WTC11 (cell line): ENCODE data around the gene CGRRF1. TPM values are rescaled to one million over a fixed set of nuclear protein-coding genes. Genes with fewer than 3 reads are reported as not detected.

ENCODE experiments used
- ATAC-seq: fragments of 200-7000 bp; cut with Tn5 transposase; 2 replicates; pipeline ENCODE4 v1.10.0; 2021; ENCODE audit warnings: mild to moderate bottlenecking, moderate library complexity
- CTCF ChIA-PET: fragments of 300-600 bp; sonication (Branson Sonifier 250); formaldehyde crosslinking; loops from one replicate; lab custom pipeline; 2021; ENCODE audit warnings: antibody characterized with exemption; lab: Charles Lee
- POLR2A ChIA-PET: fragments of 350-600 bp; sonication (Branson Sonifier 250); formaldehyde crosslinking; loops from one replicate; lab custom pipeline; 2021; ENCODE audit warnings: antibody characterized with exemption; lab: Charles Lee
- DNase-seq: peaks from one replicate; pipeline ENCODE4 v3.0.0; 2021; ENCODE audit warnings: low spot score
- H3K27ac Mint-ChIP-seq: 2 replicates; pipeline ENCODE4 v1.8.0; 2021; ENCODE audit warnings: mixed read lengths
- H3K27me3 Mint-ChIP-seq: 2 replicates; pipeline ENCODE4 v1.8.0; 2021; ENCODE audit warnings: low read depth, mild to moderate bottlenecking, moderate library complexity, mixed read lengths
- H3K36me3 Mint-ChIP-seq: 2 replicates; pipeline ENCODE4 v1.8.0; 2021; ENCODE audit warnings: mixed read lengths
- H3K4me1 Mint-ChIP-seq: 2 replicates; pipeline ENCODE4 v1.8.0; 2022; ENCODE audit warnings: mixed read lengths
- H3K4me3 Mint-ChIP-seq: 2 replicates; pipeline ENCODE4 v1.8.0; 2021; ENCODE audit warnings: mild to moderate bottlenecking, moderate library complexity, mixed read lengths
- H3K9me3 Mint-ChIP-seq: 2 replicates; pipeline ENCODE4 v1.8.0; 2021; ENCODE audit warnings: mixed read lengths
- CREM ChIP-seq: sonication (generic); formaldehyde crosslinking; IDR thresholded peaks from 2 replicates; pipeline ENCODE4 v1.8.1; 2022; ENCODE audit warnings: mild to moderate bottlenecking, missing genetic modification reagents, moderate library complexity
- E2F4 ChIP-seq: sonication (generic); formaldehyde crosslinking; IDR thresholded peaks from 2 replicates; pipeline ENCODE4 v1.8.1; 2022; ENCODE audit warnings: low read depth, mild to moderate bottlenecking, moderate library complexity, missing genetic modification reagents, borderline replicate concordance
- E2F5 ChIP-seq: sonication (generic); formaldehyde crosslinking; IDR thresholded peaks from 2 replicates; pipeline ENCODE4 v1.8.1; 2022; ENCODE audit warnings: mild to moderate bottlenecking, moderate library complexity, missing genetic modification reagents
- FOXK1 ChIP-seq: sonication (generic); formaldehyde crosslinking; IDR thresholded peaks from 2 replicates; pipeline ENCODE4 v1.8.0; 2022; ENCODE audit warnings: mild to moderate bottlenecking, moderate library complexity, missing genetic modification reagents
- FOXP1 ChIP-seq: sonication (generic); formaldehyde crosslinking; IDR thresholded peaks from 2 replicates; pipeline ENCODE4 v1.8.0; 2022; ENCODE audit warnings: missing genetic modification reagents, mild to moderate bottlenecking, moderate library complexity, borderline replicate concordance
- GABPB1 ChIP-seq: sonication (generic); formaldehyde crosslinking; IDR thresholded peaks from 2 replicates; pipeline ENCODE4 v1.8.1; 2023; ENCODE audit warnings: mild to moderate bottlenecking, missing genetic modification reagents
- JUN ChIP-seq: sonication (generic); formaldehyde crosslinking; IDR thresholded peaks from 2 replicates; pipeline ENCODE4 v1.8.0; 2023; ENCODE audit warnings: mild to moderate bottlenecking, missing genetic modification reagents
- KAT7 ChIP-seq: sonication (generic); formaldehyde crosslinking; IDR thresholded peaks from 2 replicates; pipeline ENCODE4 v1.8.1; 2023; ENCODE audit warnings: missing genetic modification reagents, mild to moderate bottlenecking, borderline replicate concordance
- MXD4 ChIP-seq: fragments of 250-450 bp; sonication (Bioruptor Pico); IDR thresholded peaks from 2 replicates; pipeline ENCODE4 v1.8.0; 2021; ENCODE audit warnings: mild to moderate bottlenecking, moderate library complexity, borderline replicate concordance
- NFATC4 ChIP-seq: fragments of 250-450 bp; sonication (Bioruptor Pico); IDR thresholded peaks from 2 replicates; pipeline ENCODE4 v1.9.0; 2021; ENCODE audit warnings: mild to moderate bottlenecking
- NFYB ChIP-seq: sonication (generic); formaldehyde crosslinking; conservative IDR thresholded peaks from 2 replicates; pipeline ENCODE4 v1.8.0; 2022; ENCODE audit warnings: low read depth, missing genetic modification reagents
- NR3C1 ChIP-seq: sonication (generic); formaldehyde crosslinking; conservative IDR thresholded peaks from 2 replicates; pipeline ENCODE4 v1.8.1; 2023; ENCODE audit warnings: low read depth, mild to moderate bottlenecking, missing genetic modification reagents
- PREB ChIP-seq: sonication (generic); formaldehyde crosslinking; IDR thresholded peaks from 2 replicates; pipeline ENCODE4 v1.8.1; 2022; ENCODE audit warnings: mild to moderate bottlenecking, missing genetic modification reagents, moderate library complexity, borderline replicate concordance
- PRRX2 ChIP-seq: fragments of 250-450 bp; sonication (Bioruptor Pico); IDR thresholded peaks from 2 replicates; pipeline ENCODE4 v1.8.0; 2021; ENCODE audit warnings: mild to moderate bottlenecking
- RELA ChIP-seq: sonication (generic); formaldehyde crosslinking; IDR thresholded peaks from 2 replicates; pipeline ENCODE4 v1.8.1; 2022; ENCODE audit warnings: missing genetic modification reagents, mild to moderate bottlenecking, borderline replicate concordance
- SMAD3 ChIP-seq: sonication (generic); formaldehyde crosslinking; IDR thresholded peaks from 2 replicates; pipeline ENCODE4 v1.8.0; 2022; ENCODE audit warnings: missing genetic modification reagents, mild to moderate bottlenecking, borderline replicate concordance
- USF1 ChIP-seq: sonication (generic); formaldehyde crosslinking; IDR thresholded peaks from 2 replicates; pipeline ENCODE4 v1.8.0; 2022; ENCODE audit warnings: mild to moderate bottlenecking, missing genetic modification reagents
- ZNF512 ChIP-seq: sonication (generic); formaldehyde crosslinking; IDR thresholded peaks from 2 replicates; pipeline ENCODE4 v1.8.1; 2022; ENCODE audit warnings: missing genetic modification reagents, borderline replicate concordance
- ZSCAN18 ChIP-seq: fragments of 250-450 bp; sonication (Bioruptor Pico); IDR thresholded peaks from 2 replicates; pipeline ENCODE4 v2.1.2; 2022; ENCODE audit warnings: mild to moderate bottlenecking, moderate library complexity
- total RNA-seq: library from RNA; stranded (reverse); gene quantifications from 3 replicates; pipeline ENCODE4 v1.2.3, GENCODE V29; 2021
- TF ChIP-seq, protein P1 (sequence below): fragments of 200-600 bp; IDR thresholded peaks from 2 replicates; pipeline ENCODE4 v1.8.0; 2022; ENCODE audit warnings: antibody characterized with exemption
- TF ChIP-seq, protein P2 (sequence below): sonication (generic); formaldehyde crosslinking; conservative IDR thresholded peaks from 2 replicates; pipeline ENCODE4 v1.8.1; 2022; ENCODE audit warnings: mild to moderate bottlenecking, missing genetic modification reagents
- TF ChIP-seq, protein P3 (sequence below): fragments of 250-450 bp; sonication (Bioruptor Pico); IDR thresholded peaks from 2 replicates; pipeline ENCODE4 v1.9.0; 2021; ENCODE audit warnings: mild to moderate bottlenecking
- TF ChIP-seq, protein P4 (sequence below): sonication (generic); formaldehyde crosslinking; IDR thresholded peaks from 2 replicates; pipeline ENCODE4 v1.8.1; 2023; ENCODE audit warnings: mild to moderate bottlenecking, missing genetic modification reagents, moderate library complexity

Gene CGRRF1
- total RNA-seq, 1 experiment from 2014 or later, result 15.1 TPM

DNA sequence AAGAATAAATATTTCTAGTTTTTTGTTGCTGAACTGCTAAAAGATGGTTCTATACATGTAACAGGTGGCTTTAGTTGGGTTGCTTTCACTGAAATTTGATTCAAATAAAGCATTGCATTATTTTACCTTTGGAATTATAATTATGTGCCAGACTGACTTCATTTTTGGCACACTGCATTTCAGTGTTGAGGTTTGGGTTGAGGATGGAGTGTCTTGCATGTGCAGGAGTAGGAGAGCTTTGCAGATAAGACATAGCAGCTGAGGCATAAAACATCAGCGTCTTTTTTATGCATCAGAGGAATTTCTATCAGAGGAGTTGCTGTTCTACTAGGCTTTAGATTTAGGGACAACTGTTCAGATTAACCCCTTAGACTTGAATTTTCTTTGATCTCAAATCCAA is 74.4 kb downstream of the CGRRF1 start:
- CTCF ChIA-PET, result interaction anchor here (1.1 kb wide), 1 partner anchor 189 kb away, joined by 3 read pairs; no protein-coding TSS in a partner anchor
- POLR2A ChIA-PET, result no interaction called here
- no peak for TF ChIP-seq CREM (CRISPR knock-in tag)
- TF ChIP-seq NR3C1 (CRISPR knock-in tag), result no peak
- no peak for TF ChIP-seq MXD4 (CRISPR knock-in tag)
- TF ChIP-seq, protein P1, sequence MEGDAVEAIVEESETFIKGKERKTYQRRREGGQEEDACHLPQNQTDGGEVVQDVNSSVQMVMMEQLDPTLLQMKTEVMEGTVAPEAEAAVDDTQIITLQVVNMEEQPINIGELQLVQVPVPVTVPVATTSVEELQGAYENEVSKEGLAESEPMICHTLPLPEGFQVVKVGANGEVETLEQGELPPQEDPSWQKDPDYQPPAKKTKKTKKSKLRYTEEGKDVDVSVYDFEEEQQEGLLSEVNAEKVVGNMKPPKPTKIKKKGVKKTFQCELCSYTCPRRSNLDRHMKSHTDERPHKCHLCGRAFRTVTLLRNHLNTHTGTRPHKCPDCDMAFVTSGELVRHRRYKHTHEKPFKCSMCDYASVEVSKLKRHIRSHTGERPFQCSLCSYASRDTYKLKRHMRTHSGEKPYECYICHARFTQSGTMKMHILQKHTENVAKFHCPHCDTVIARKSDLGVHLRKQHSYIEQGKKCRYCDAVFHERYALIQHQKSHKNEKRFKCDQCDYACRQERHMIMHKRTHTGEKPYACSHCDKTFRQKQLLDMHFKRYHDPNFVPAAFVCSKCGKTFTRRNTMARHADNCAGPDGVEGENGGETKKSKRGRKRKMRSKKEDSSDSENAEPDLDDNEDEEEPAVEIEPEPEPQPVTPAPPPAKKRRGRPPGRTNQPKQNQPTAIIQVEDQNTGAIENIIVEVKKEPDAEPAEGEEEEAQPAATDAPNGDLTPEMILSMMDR, result no peak
- no peak for TF ChIP-seq SMAD3 (CRISPR knock-in tag)
- TF ChIP-seq RELA (CRISPR knock-in tag), result no peak
- TF ChIP-seq FOXK1 (CRISPR knock-in tag), result no peak
- no peak for TF ChIP-seq ZSCAN18
- TF ChIP-seq, protein P2, sequence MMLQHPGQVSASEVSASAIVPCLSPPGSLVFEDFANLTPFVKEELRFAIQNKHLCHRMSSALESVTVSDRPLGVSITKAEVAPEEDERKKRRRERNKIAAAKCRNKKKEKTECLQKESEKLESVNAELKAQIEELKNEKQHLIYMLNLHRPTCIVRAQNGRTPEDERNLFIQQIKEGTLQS (CRISPR knock-in tag), result no peak
- no peak for TF ChIP-seq E2F4 (CRISPR knock-in tag)
- TF ChIP-seq FOXP1, result no peak
- TF ChIP-seq PRRX2, result no peak
- TF ChIP-seq USF1, result no peak
- TF ChIP-seq ZNF512 (CRISPR knock-in tag), result no peak
- TF ChIP-seq, protein P3, sequence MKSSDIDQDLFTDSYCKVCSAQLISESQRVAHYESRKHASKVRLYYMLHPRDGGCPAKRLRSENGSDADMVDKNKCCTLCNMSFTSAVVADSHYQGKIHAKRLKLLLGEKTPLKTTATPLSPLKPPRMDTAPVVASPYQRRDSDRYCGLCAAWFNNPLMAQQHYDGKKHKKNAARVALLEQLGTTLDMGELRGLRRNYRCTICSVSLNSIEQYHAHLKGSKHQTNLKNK (CRISPR knock-in tag), result no peak
- TF ChIP-seq JUN (CRISPR knock-in tag), result no peak
- no peaks in the 10 kb centered on the region for H3K4me1 Mint-ChIP-seq
- DNase-seq (no peak), ATAC-seq (no peak)
- H3K27me3 Mint-ChIP-seq, result no peaks in the 10 kb centered on the region
- H3K27ac Mint-ChIP-seq, result no peak overlapping the region
- H3K4me3 Mint-ChIP-seq, result no peak overlapping the region
- H3K9me3 Mint-ChIP-seq, result no peaks in the 10 kb centered on the region
- H3K36me3 Mint-ChIP-seq, result no peaks in the 10 kb centered on the region

DNA sequence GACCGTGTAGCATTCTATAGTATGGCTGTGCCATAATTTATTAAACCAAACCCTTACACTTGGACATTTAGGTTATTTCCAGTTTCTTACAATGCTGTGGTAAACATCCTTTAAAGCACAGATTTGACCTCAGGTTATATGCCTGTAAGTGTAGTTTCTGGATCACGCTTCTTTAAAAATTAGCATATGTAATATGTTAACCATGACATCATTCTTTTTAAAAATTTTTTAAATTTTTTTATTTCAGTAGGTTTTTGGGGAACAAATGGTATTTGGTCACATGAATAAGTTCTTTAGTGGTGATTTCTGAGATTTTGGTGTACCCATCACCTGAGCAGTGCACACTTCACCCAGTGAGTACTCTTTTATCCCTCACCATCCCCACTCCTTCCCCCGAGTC is 75.5 kb downstream of the CGRRF1 start:
- H3K4me1 Mint-ChIP-seq, result no peaks in the 10 kb centered on the region
- no peak overlapping the region for H3K27ac Mint-ChIP-seq
- H3K36me3 Mint-ChIP-seq, result no peaks in the 10 kb centered on the region
- POLR2A ChIA-PET, result no interaction called here
- H3K27me3 Mint-ChIP-seq, result no peaks in the 10 kb centered on the region
- DNase-seq, result no peak
- ATAC-seq, result no peak
- no peak overlapping the region for H3K4me3 Mint-ChIP-seq
- H3K9me3 Mint-ChIP-seq, result no peaks in the 10 kb centered on the region
- CTCF ChIA-PET, result no interaction called here
- TF ChIP-seq NFATC4 (CRISPR knock-in tag) (no peak), PREB (CRISPR knock-in tag) (no peak), KAT7 (CRISPR knock-in tag) (no peak), GABPB1 (CRISPR knock-in tag) (no peak), NFYB (CRISPR knock-in tag) (no peak), E2F5 (no peak), ZSCAN18 (no peak)
- TF ChIP-seq, protein P4, sequence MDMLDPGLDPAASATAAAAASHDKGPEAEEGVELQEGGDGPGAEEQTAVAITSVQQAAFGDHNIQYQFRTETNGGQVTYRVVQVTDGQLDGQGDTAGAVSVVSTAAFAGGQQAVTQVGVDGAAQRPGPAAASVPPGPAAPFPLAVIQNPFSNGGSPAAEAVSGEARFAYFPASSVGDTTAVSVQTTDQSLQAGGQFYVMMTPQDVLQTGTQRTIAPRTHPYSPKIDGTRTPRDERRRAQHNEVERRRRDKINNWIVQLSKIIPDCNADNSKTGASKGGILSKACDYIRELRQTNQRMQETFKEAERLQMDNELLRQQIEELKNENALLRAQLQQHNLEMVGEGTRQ (CRISPR knock-in tag), result no peak
